Measurements from ENCODE around the gene RAD52. TPM values are rescaled to one million over a fixed set of nuclear protein-coding genes. Genes with fewer than 3 reads are reported as not detected.

RAD52 gene
- polyA plus RNA-seq, 1 donor (not counting 4 experiments of a cell fraction or from before 2014, with no cell fraction given), result 9.8 TPM

- Histone ChIP-seq H3K9ac (ENCODE audit: control insufficient read depth, extremely low read depth, insufficient read depth, low read length) (no peak overlapping the region), H3K36me3 (ENCODE audit: control insufficient read depth in 2 of 2, extremely low read depth in 1 of 2, insufficient read depth in 2 of 2, low read length in 2 of 2) (peaks cover 4 to 7% of the 10 kb centered on the region in 2 experiments), H3K9me1 (ENCODE audit: control insufficient read depth, extremely low read depth, insufficient read depth, low read length) (no peaks in the 10 kb centered on the region), H3K4me2 (ENCODE audit: control insufficient read depth, extremely low read depth, insufficient read depth, low read depth, low read length) (no peak overlapping the region), H3K9me3 (ENCODE audit: control insufficient read depth, low read depth, low read length) (no peaks in the 10 kb centered on the region), H3K27me3 (ENCODE audit: control insufficient read depth, extremely low read depth, insufficient read depth, low read length) (no peaks in the 10 kb centered on the region), H4K20me1 (ENCODE audit: control insufficient read depth, extremely low read depth, insufficient read depth, low read length) (no peaks in the 10 kb centered on the region), H3K4me1 (ENCODE audit: control insufficient read depth, extremely low read depth, insufficient read depth, low read length) (peaks cover 3% of the 10 kb centered on the region), H2AFZ (ENCODE audit: control insufficient read depth, low read length) (no peak overlapping the region), H3K79me2 (ENCODE audit: control insufficient read depth, insufficient read depth, low read length) (peaks cover 47% of the 10 kb centered on the region), H3K4me3 (ENCODE audit: control insufficient read depth in 2 of 3, extremely low read depth in 1 of 3, insufficient read depth in 2 of 3, low read depth in 1 of 3, low read length in 3 of 3) (no peak overlapping the region), H3K27ac (ENCODE audit: control insufficient read depth, insufficient read depth, low read length) (no peak overlapping the region)
- TF ChIP-seq CTCF (optimal IDR thresholded peaks at IDR 0.05 in 1 of 3, IDR thresholded peaks at IDR 0.05 in 1 of 3, conservative IDR thresholded peaks at IDR 0.05 in 1 of 3; ENCODE audit: extremely low read depth in 1 of 3, insufficient read depth in 2 of 3, low read length in 3 of 3), result no peak
- no peak for TF ChIP-seq EZH2 (IDR thresholded peaks at IDR 0.05; ENCODE audit: low read length)
- FAIRE-seq (no peak), DNase-seq (ENCODE audit: low read depth, low spot score) (no peak)
- dilution Hi-C loops (cut with MboI; ENCODE audit: extremely low pct_ligation_motif_present, low sequenced_read_pairs), result loop anchor here (10.0 kb wide), 1 partner anchor 132 kb away; no protein-coding TSS in a partner anchor
These were observed 6.4 kb downstream of the RAD52 start for GRCh38 chr12:943051-943450.

DNA sequence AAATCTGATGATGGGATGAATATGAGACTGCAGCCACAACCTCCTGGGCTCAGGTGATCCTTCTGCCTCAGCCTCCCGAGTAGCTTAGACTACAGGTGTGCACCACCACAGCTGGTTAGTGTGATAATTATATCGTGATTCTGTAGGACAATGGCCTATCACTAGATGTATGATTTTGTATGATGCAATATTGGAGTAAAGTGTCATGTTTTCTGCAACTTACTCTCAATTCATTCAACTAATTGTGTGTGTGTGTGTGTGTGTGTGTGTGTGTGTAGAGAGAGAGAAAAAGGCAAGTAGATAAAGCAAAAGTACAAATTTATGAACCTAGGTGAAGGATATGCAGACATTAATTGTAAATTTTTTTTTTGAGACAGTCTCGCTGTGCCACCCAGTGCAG lies 10.7 kb downstream of the RAD52 start:
- Histone ChIP-seq H3K27ac (ENCODE audit: control insufficient read depth, insufficient read depth, low read length) (no peak overlapping the region), H3K27me3 (ENCODE audit: control insufficient read depth, extremely low read depth, insufficient read depth, low read length) (no peaks in the 10 kb centered on the region), H3K9me1 (ENCODE audit: control insufficient read depth, extremely low read depth, insufficient read depth, low read length) (no peaks in the 10 kb centered on the region), H3K79me2 (ENCODE audit: control insufficient read depth, insufficient read depth, low read length) (peaks cover 13% of the 10 kb centered on the region), H3K4me1 (ENCODE audit: control insufficient read depth, extremely low read depth, insufficient read depth, low read length) (no peaks in the 10 kb centered on the region), H4K20me1 (ENCODE audit: control insufficient read depth, extremely low read depth, insufficient read depth, low read length) (no peaks in the 10 kb centered on the region), H3K4me3 (ENCODE audit: control insufficient read depth in 2 of 3, extremely low read depth in 1 of 3, insufficient read depth in 2 of 3, low read depth in 1 of 3, low read length in 3 of 3) (no peak overlapping the region), H3K9ac (ENCODE audit: control insufficient read depth, extremely low read depth, insufficient read depth, low read length) (no peak overlapping the region), H3K9me3 (ENCODE audit: control insufficient read depth, low read depth, low read length) (no peaks in the 10 kb centered on the region), H2AFZ (ENCODE audit: control insufficient read depth, low read length) (no peak overlapping the region), H3K36me3 (ENCODE audit: control insufficient read depth in 2 of 2, extremely low read depth in 1 of 2, insufficient read depth in 2 of 2, low read length in 2 of 2) (peaks cover 8% of the 10 kb centered on the region in 2 experiments), H3K4me2 (ENCODE audit: control insufficient read depth, extremely low read depth, insufficient read depth, low read depth, low read length) (no peak overlapping the region)
- dilution Hi-C loops (cut with MboI; ENCODE audit: extremely low pct_ligation_motif_present, low sequenced_read_pairs), result no loop called here
- TF ChIP-seq CTCF (optimal IDR thresholded peaks at IDR 0.05 in 1 of 3, IDR thresholded peaks at IDR 0.05 in 1 of 3, conservative IDR thresholded peaks at IDR 0.05 in 1 of 3; ENCODE audit: extremely low read depth in 1 of 3, insufficient read depth in 2 of 3, low read length in 3 of 3) (no peak), EZH2 (IDR thresholded peaks at IDR 0.05; ENCODE audit: low read length) (no peak)
- DNase-seq (ENCODE audit: low read depth, low spot score) (no peak), FAIRE-seq (no peak)
